Measurements from ENCODE around the gene C1GALT1.

DNA sequence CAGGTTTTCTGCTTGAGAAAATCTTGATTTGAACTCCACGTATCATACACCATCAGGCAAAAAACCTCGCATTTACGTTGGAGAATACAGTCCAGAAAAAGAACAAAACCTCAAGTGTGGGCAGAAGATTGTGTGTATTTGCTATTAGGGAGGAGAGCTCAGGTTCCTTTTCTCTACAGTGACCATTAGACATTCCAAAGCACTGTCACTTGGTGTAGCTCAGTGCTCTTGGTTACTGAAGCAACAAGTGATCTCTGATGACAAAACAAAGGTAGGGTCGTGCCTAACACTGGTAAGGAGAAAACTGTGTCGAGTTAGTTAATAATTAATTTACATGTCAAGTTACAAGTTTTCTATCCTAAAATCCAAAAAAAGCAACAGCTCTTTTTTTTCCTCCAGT, 72.6 kb downstream of the C1GALT1 start:
- TF ChIP-seq, protein P1, sequence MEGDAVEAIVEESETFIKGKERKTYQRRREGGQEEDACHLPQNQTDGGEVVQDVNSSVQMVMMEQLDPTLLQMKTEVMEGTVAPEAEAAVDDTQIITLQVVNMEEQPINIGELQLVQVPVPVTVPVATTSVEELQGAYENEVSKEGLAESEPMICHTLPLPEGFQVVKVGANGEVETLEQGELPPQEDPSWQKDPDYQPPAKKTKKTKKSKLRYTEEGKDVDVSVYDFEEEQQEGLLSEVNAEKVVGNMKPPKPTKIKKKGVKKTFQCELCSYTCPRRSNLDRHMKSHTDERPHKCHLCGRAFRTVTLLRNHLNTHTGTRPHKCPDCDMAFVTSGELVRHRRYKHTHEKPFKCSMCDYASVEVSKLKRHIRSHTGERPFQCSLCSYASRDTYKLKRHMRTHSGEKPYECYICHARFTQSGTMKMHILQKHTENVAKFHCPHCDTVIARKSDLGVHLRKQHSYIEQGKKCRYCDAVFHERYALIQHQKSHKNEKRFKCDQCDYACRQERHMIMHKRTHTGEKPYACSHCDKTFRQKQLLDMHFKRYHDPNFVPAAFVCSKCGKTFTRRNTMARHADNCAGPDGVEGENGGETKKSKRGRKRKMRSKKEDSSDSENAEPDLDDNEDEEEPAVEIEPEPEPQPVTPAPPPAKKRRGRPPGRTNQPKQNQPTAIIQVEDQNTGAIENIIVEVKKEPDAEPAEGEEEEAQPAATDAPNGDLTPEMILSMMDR (IDR thresholded peaks at IDR 0.05) = no peak
- TF ChIP-seq POLR2A (IDR thresholded peaks at IDR 0.05) = no peak

All from adrenal gland (tissue), 5 donors.